ENCODE data around the gene GLG1.
"Not testable (repeated sequence)": the region's sequence is repeated elsewhere in the genome, so short reads cannot be mapped to it uniquely, and the experiment has no call there.

The GLG1 gene

DNA sequence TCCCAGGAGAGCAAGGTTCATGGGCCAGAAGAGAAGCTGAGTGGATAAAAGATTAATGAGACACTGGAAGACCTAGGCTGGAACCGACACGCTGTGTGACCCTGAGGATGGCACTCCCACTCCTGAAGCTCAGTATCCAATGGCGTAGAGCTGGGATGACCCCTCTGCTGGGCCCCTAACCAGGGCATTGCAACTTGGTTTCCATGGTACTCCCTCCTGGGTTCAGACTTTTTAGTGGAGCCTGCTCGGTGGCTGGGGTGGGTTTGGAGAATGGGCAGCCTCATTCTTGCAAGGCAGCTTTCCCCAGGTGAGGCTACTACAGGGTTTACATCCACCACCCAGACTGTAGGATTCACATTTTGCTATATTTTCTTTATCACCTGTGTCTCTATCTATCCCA, 183.2 kb downstream of the GLG1 start:
- ATAC-seq (replicated peaks); H3K36me3 Mint-ChIP-seq; H3K4me1 Mint-ChIP-seq; H3K4me3 Mint-ChIP-seq; H3K27ac Mint-ChIP-seq; H3K9me3 Mint-ChIP-seq; H3K27me3 Mint-ChIP-seq; DNase-seq: not testable (repeated sequence)

DNA sequence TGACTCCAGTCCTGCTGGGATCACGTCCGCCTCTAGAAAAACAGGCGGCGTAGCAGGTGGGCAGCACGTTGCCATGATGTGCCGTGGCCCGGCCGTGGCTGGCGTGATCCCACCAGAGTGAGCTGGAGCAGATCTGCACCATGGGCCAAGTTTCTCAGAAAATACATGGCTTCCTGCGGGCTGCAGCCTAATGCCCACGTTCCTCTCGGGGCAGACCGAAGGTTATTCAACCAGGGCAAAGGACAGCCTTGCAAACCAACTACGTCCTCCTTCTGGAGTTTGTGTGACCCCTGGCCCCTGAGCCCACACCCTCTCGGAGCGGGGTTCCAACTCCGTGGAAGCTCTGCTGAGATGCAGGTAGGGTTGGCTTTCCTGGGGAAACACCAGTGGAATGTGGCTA, 184.8 kb downstream of the GLG1 start:
- H3K9me3 Mint-ChIP-seq; H3K4me1 Mint-ChIP-seq; DNase-seq; H3K27me3 Mint-ChIP-seq; H3K27ac Mint-ChIP-seq; H3K4me3 Mint-ChIP-seq; H3K36me3 Mint-ChIP-seq; ATAC-seq (replicated peaks): not testable (repeated sequence)

- ATAC-seq (replicated peaks); H3K27me3 Mint-ChIP-seq; H3K4me3 Mint-ChIP-seq; H3K9me3 Mint-ChIP-seq; H3K36me3 Mint-ChIP-seq; H3K27ac Mint-ChIP-seq; DNase-seq; H3K4me1 Mint-ChIP-seq: not testable (repeated sequence)
These were observed 185.5 kb downstream of the GLG1 start for GRCh38 chr16:74421482-74421785.

DNA sequence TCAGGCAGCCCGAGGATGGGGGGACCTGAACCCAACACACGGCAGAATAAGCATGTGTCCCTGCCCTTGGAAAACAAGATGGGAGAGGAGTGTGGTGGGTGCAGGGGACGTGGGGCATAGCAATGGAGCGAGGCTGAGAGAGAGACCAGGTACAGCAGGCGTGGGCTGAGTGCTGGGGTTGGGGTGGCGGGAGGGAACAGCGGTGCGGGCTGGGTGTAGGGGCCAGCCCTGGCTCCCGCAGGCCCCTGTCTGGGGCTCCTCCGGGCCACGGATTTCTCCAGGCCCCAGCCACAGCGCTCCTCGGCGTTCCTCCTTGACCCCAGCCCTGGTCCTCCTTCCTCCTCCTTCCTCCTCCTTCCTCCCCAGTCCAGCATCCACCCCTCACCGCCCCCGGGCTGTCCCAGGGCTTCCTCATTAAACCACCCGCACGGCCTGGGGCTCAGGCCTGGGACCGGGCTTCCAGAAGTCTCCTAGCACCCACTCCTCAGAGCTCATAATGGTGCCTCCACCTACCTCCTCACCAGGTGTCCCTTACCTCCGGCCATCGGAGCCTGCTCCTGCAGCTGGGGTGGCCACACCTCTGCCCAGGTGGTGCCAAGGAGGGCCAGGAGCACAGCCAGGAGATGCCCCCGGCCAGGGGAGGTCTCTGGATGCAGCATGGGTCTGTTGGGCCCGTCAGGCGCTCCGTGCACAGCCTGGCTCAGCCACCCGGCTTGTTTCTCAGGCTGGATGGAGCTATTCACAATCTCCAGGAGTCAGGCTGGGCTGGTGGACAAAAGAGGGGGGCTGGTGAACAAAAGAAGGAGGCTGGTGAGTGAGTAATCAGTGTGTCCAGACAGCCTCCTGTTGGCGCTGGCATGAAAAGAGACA, 186.1 kb downstream of the GLG1 start, which contains the start of gene CLEC18B:
CLEC18B (minus strand) TSS at position 867 of the 870 bp plus-strand sequence; CDS start at position 659, 208 bp downstream.
- not testable (repeated sequence) for H3K27me3 Mint-ChIP-seq; H3K27ac Mint-ChIP-seq; H3K4me1 Mint-ChIP-seq; DNase-seq; H3K4me3 Mint-ChIP-seq; ATAC-seq (replicated peaks); H3K36me3 Mint-ChIP-seq; H3K9me3 Mint-ChIP-seq

DNA sequence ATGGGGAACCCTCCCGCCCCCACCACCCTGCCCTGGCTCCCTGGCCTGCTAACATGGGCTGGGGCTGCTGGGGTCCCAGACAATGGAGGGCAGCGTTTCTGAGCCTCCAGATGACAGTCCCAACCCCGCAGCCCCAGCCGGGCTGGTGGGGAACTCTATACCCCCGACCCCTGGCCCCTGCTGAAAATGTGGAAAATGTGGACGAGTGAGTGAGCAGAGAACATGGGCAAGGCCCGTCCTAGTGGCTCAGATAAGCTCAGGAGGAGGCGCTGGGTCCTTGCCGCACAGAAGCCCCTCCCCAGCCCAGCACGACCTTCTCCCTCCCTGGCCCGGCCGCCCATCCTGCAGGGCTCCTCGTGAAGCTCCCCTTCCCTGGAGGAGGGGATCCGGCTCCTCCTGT, 187.1 kb downstream of the GLG1 start:
- not testable (repeated sequence) for DNase-seq; H3K27me3 Mint-ChIP-seq; H3K27ac Mint-ChIP-seq; ATAC-seq (replicated peaks); H3K36me3 Mint-ChIP-seq; H3K4me3 Mint-ChIP-seq; H3K4me1 Mint-ChIP-seq; H3K9me3 Mint-ChIP-seq

GRCh38 chr16:74417897-74418296, 189.0 kb downstream of the GLG1 start:
- not testable (repeated sequence) for H3K27me3 Mint-ChIP-seq, H3K36me3 Mint-ChIP-seq

DNA sequence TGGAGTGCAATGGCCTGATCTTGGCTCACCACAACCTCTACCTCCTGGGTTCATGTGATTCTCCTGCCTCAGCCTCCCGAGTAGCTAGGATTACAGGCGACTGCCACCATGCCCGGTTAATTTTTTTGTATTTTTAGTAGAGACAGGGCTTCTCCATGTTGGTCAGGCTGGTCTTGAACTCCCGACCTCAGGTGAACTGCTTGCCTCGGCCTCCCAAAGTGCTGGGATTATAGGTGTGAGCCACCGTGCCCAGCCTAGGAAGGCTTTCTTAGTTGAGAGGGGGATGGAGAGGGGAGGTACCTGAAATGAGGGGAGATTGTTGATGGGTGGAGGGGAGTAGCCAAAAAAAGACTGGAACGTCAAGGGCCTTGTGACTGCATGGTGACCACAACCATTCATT, 193.0 kb downstream of the GLG1 start:
- ATAC-seq (replicated peaks); H3K4me1 Mint-ChIP-seq; H3K36me3 Mint-ChIP-seq; H3K27me3 Mint-ChIP-seq; H3K27ac Mint-ChIP-seq; H3K9me3 Mint-ChIP-seq; DNase-seq; H3K4me3 Mint-ChIP-seq: not testable (repeated sequence)

More at GRCh38 chr16:74417897-74418296, 189.0 kb downstream of the GLG1 start:
- not testable (repeated sequence) for H3K4me3 Mint-ChIP-seq; DNase-seq; H3K4me1 Mint-ChIP-seq; H3K27ac Mint-ChIP-seq; ATAC-seq (replicated peaks); H3K9me3 Mint-ChIP-seq

DNA sequence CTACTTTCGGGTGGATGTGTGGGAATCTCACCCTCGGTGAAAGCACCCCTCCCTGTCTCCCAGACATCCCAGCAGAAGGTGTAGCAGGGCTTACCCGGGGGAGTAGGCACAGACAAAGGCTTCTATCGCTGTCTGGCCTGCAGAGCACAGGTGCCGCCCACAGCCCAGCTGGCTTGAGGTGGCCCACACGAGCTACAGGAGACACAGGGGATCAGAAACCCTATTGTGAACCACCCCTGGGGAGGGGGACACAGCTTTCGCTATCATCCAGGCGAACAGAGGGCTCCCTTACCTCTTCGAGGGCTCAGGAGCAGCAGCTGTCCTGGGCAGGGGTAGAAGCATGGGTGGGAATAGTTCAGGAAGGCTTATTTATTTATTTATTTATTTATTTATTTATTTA, 193.4 kb downstream of the GLG1 start:
- H3K27ac Mint-ChIP-seq; ATAC-seq (replicated peaks); H3K36me3 Mint-ChIP-seq; H3K4me1 Mint-ChIP-seq; H3K4me3 Mint-ChIP-seq; H3K9me3 Mint-ChIP-seq; DNase-seq; H3K27me3 Mint-ChIP-seq: not testable (repeated sequence)

DNA sequence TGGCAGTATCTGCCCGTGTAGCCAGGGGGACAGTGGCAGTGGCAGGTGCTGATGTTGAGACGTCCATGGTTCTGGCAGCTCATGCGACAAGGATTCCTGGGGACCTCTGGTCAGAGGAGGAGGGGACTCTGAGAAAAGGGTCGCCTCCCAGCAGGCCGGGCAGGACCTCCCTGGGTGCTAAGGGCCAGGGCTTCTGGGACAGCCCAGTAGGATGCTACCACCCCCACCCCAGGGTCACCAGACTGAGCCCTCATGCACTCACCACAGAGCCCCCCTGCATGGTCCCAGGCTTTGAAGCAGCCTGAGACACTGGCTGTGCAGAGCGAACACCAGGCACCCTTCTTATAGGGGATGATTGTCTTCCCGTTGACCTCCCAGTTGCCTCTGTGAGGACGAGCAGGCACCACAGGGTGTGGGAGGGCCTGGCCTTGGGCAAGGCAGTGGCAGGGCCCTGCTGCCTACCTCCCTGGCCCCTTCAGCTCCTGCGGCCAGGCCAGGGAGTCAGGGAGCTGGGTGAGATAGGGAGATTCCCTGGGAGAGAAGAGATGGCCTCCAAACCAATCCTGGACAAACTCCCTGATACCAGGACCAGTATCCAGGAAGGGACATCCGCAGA, 194.0 kb downstream of the GLG1 start:
- H3K4me3 Mint-ChIP-seq; H3K27me3 Mint-ChIP-seq; DNase-seq; ATAC-seq (replicated peaks); H3K4me1 Mint-ChIP-seq; H3K36me3 Mint-ChIP-seq; H3K9me3 Mint-ChIP-seq; H3K27ac Mint-ChIP-seq: not testable (repeated sequence)

- not testable (repeated sequence) for H3K27me3 Mint-ChIP-seq; ATAC-seq (replicated peaks); H3K36me3 Mint-ChIP-seq; DNase-seq; H3K9me3 Mint-ChIP-seq; H3K4me1 Mint-ChIP-seq; H3K4me3 Mint-ChIP-seq; H3K27ac Mint-ChIP-seq
These were observed 194.7 kb downstream of the GLG1 start for GRCh38 chr16:74412138-74412774.

GRCh38 chr16:74410981-74411380, 195.9 kb downstream of the GLG1 start:
- not testable (repeated sequence) for H3K9me3 Mint-ChIP-seq; H3K27me3 Mint-ChIP-seq; H3K4me3 Mint-ChIP-seq; ATAC-seq (replicated peaks); H3K27ac Mint-ChIP-seq; H3K36me3 Mint-ChIP-seq; DNase-seq; H3K4me1 Mint-ChIP-seq

GRCh38 chr16:74410057-74410957, 196.6 kb downstream of the GLG1 start:
- not testable (repeated sequence) for DNase-seq; H3K4me1 Mint-ChIP-seq; H3K36me3 Mint-ChIP-seq; ATAC-seq (replicated peaks); H3K27me3 Mint-ChIP-seq; H3K9me3 Mint-ChIP-seq; H3K4me3 Mint-ChIP-seq; H3K27ac Mint-ChIP-seq

GRCh38 chr16:74409185-74409981, 197.5 kb downstream of the GLG1 start:
- H3K9me3 Mint-ChIP-seq, H3K4me3 Mint-ChIP-seq: not testable (repeated sequence)

DNA sequence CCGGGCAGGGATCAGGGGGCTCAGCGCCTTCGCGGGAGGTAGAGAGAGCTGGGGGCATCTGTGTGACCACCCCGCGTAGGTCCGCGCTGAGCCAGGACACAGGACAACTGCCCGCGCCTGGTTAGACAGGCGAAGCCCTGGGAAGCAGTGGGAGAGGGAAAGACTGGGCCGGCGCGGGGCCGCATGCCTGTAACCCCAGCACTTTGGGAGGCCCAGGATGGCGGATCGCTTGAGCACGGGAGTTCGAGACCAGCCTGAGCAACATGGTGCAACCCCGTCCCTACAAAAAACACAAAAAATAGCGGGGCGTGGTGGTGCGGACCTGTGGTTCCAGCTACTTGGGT, 199.6 kb downstream of the GLG1 start:
- H3K4me3 Mint-ChIP-seq, result peak overlapping the region in 1 of 2 donors; percentile 65
- not testable (repeated sequence) for H3K9me3 Mint-ChIP-seq, H3K27ac Mint-ChIP-seq, H3K36me3 Mint-ChIP-seq, DNase-seq, H3K27me3 Mint-ChIP-seq, H3K4me1 Mint-ChIP-seq
- ATAC-seq (replicated peaks), result peak in 1 of 2 donors; percentile 5

More at GRCh38 chr16:74409185-74409981, 197.5 kb downstream of the GLG1 start:
- H3K27me3 Mint-ChIP-seq; ATAC-seq (replicated peaks); H3K36me3 Mint-ChIP-seq; H3K4me1 Mint-ChIP-seq; DNase-seq; H3K27ac Mint-ChIP-seq: not testable (repeated sequence)
